ENCODE data around the gene BORCS6.

- TF ChIP-seq EZH2phosphoT487 (IDR thresholded peaks at IDR 0.05; ENCODE audit: insufficient read depth, low read depth) (no peak), EZH2 (IDR thresholded peaks at IDR 0.05; ENCODE audit: insufficient read depth, poor library complexity, severe bottlenecking) (no peak)
These were observed 12.8 kb downstream of the BORCS6 start for GRCh38 chr17:8176998-8177731.
